Fibroblast of lung (primary cell): ENCODE data around the gene FAXC. TPM values are rescaled to one million over a fixed set of nuclear protein-coding genes. Genes with fewer than 3 reads are reported as not detected.

Experiments used
- DNase-seq, 2 donors: peaks; one replicate each; pipeline versions ENCODE4 v3.0.0 to v3.0.0-alpha.2; 2010; ENCODE audit warnings: low read depth in 2 of 2
- H2AFZ ChIP-seq: 2 replicates; pipeline ENCODE4 v1.5.1; 2012; ENCODE audit warnings: low read length, control low read depth, inconsistent platforms
- H3K27ac ChIP-seq: 2 replicates; pipeline ENCODE4 v1.5.1; 2011; ENCODE audit warnings: low read length, control low read depth; ENCODE audit not compliant: insufficient read depth
- H3K27me3 ChIP-seq: 2 replicates; pipeline ENCODE4 v1.5.1; 2011; ENCODE audit warnings: mild to moderate bottlenecking, low read length; ENCODE audit not compliant: control insufficient read depth, insufficient read depth
- H3K36me3 ChIP-seq: 2 replicates; pipeline ENCODE4 v1.5.1; 2011; ENCODE audit warnings: low read length; ENCODE audit not compliant: control insufficient read depth, insufficient read depth
- H3K4me1 ChIP-seq: 2 replicates; pipeline ENCODE4 v1.5.1; 2011; ENCODE audit warnings: low read length; ENCODE audit not compliant: control insufficient read depth, insufficient read depth; ENCODE audit errors: extremely low read depth
- H3K4me2 ChIP-seq: 2 replicates; pipeline ENCODE4 v1.5.1; 2011; ENCODE audit warnings: low read length, control low read depth; ENCODE audit not compliant: insufficient read depth; ENCODE audit errors: extremely low read depth
- H3K4me3 ChIP-seq, 4 experiments: fragments of 200-600 bp in 1 of 4; sonication (generic) in 1 of 4; replicated peaks in 1 of 4; 2 replicates each; pipeline ENCODE4 v1.5.1; 2011 to 2016; ENCODE audit warnings: low read length in 4 of 4, low read depth in 3 of 4, mild to moderate bottlenecking in 3 of 4, control low read depth in 2 of 4, inconsistent platforms in 1 of 4, mixed read lengths in 1 of 4; ENCODE audit not compliant: insufficient read depth in 1 of 4; ENCODE audit errors: control extremely low read depth in 1 of 4
- H3K79me2 ChIP-seq: 2 replicates; pipeline ENCODE4 v1.5.1; 2012; ENCODE audit warnings: mild to moderate bottlenecking, low read length, inconsistent platforms; ENCODE audit not compliant: control insufficient read depth, insufficient read depth
- H3K9ac ChIP-seq: 2 replicates; pipeline ENCODE4 v1.5.1; 2011; ENCODE audit warnings: mild to moderate bottlenecking, low read length, control low read depth; ENCODE audit not compliant: insufficient read depth
- H3K9me3 ChIP-seq: 2 replicates; pipeline ENCODE4 v1.5.1; 2012; ENCODE audit warnings: low read depth, low read length; ENCODE audit not compliant: control insufficient read depth, insufficient read depth
- H4K20me1 ChIP-seq: 2 replicates; pipeline ENCODE4 v1.5.1; 2011; ENCODE audit warnings: low read length; ENCODE audit not compliant: control insufficient read depth, insufficient read depth; ENCODE audit errors: extremely low read depth
- CTCF ChIP-seq, 2 donors: IDR thresholded peaks in 1 of 2; conservative IDR thresholded peaks in 1 of 2; 1 replicate in 1 of 2; 2 replicates in 1 of 2; pipeline ENCODE4 v1.5.1; 2011 to 2012; ENCODE audit warnings: low read length in 2 of 2, control low read depth in 1 of 2, inconsistent platforms in 1 of 2, low read depth in 1 of 2, mild to moderate bottlenecking in 1 of 2
- EZH2 ChIP-seq: IDR thresholded peaks from 2 replicates; pipeline ENCODE4 v1.5.1; 2012; ENCODE audit warnings: low read length, control low read depth, mild to moderate bottlenecking; ENCODE audit errors: missing control alignments
- polyA plus RNA-seq, 2 donors: library from polyadenylated mRNA; depleted of rRNA in 1 of 2; stranded (reverse) in 1 of 2; unstranded in 1 of 2; fragments of >200 nt; gene quantifications; 2 replicates each; pipeline ENCODE4 v1.2.1, GENCODE V29; 2011 to 2012; ENCODE audit warnings: missing spikeins in 1 of 2
- total RNA-seq: library from RNA; depleted of rRNA; stranded (reverse); fragments of >200 nt; gene quantifications from 2 replicates; pipeline ENCODE4 v1.2.1, GENCODE V29; 2014

The FAXC gene
- total and polyA plus RNA-seq, 2 donors (not counting 1 experiment from before 2014, with no cell fraction given): 0.17 to 2.7 TPM

- H3K9ac ChIP-seq: no peak overlapping the region
- DNase-seq: no peak
- no peaks in the 10 kb centered on the region for H3K36me3 ChIP-seq
- H4K20me1 ChIP-seq: no peaks in the 10 kb centered on the region
- H3K4me3 ChIP-seq: no peak overlapping the region
- no peak overlapping the region for H2AFZ ChIP-seq
- TF ChIP-seq EZH2: no peak
- TF ChIP-seq CTCF (conservative IDR thresholded peaks at IDR 0.05 in 1 of 2, IDR thresholded peaks at IDR 0.05 in 1 of 2; ENCODE audit: low read depth in 1 of 2, low read length in 2 of 2): no peak
- no peak overlapping the region for H3K4me2 ChIP-seq
- H3K4me1 ChIP-seq: no peaks in the 10 kb centered on the region
- H3K27ac ChIP-seq: no peak overlapping the region
- H3K9me3 ChIP-seq: no peaks in the 10 kb centered on the region
- H3K27me3 ChIP-seq: no peaks in the 10 kb centered on the region
- no peaks in the 10 kb centered on the region for H3K79me2 ChIP-seq
Observed at GRCh38 chr6:99346595-99346994, 2.9 kb downstream of the FAXC start.

GRCh38 chr6:99345164-99345563, 4.3 kb downstream of the FAXC start:
- H3K4me3 ChIP-seq: no peak overlapping the region
- H3K4me1 ChIP-seq: no peaks in the 10 kb centered on the region
- H3K9ac ChIP-seq: no peak overlapping the region
- no peak overlapping the region for H3K4me2 ChIP-seq
- DNase-seq: no peak
- H3K36me3 ChIP-seq: no peaks in the 10 kb centered on the region
- no peaks in the 10 kb centered on the region for H3K27me3 ChIP-seq
- H2AFZ ChIP-seq: no peak overlapping the region
- no peaks in the 10 kb centered on the region for H3K79me2 ChIP-seq
- H3K9me3 ChIP-seq: no peaks in the 10 kb centered on the region
- TF ChIP-seq CTCF (conservative IDR thresholded peaks at IDR 0.05 in 1 of 2, IDR thresholded peaks at IDR 0.05 in 1 of 2; ENCODE audit: low read depth in 1 of 2, low read length in 2 of 2) (no peak), EZH2 (no peak)
- no peaks in the 10 kb centered on the region for H4K20me1 ChIP-seq
- no peak overlapping the region for H3K27ac ChIP-seq

GRCh38 chr6:99344289-99344688, 5.2 kb downstream of the FAXC start:
- H3K4me3 ChIP-seq: no peak overlapping the region
- H3K9me3 ChIP-seq: no peaks in the 10 kb centered on the region
- H3K36me3 ChIP-seq: no peaks in the 10 kb centered on the region
- no peak overlapping the region for H3K27ac ChIP-seq
- H3K9ac ChIP-seq: no peak overlapping the region
- no peaks in the 10 kb centered on the region for H3K27me3 ChIP-seq
- no peak overlapping the region for H2AFZ ChIP-seq
- H3K4me2 ChIP-seq: no peak overlapping the region
- no peaks in the 10 kb centered on the region for H3K4me1 ChIP-seq
- H3K79me2 ChIP-seq: no peaks in the 10 kb centered on the region
- H4K20me1 ChIP-seq: no peaks in the 10 kb centered on the region
- DNase-seq: peak; percentile 38 to 79
- TF ChIP-seq EZH2: no peak
- no peak for TF ChIP-seq CTCF (conservative IDR thresholded peaks at IDR 0.05 in 1 of 2, IDR thresholded peaks at IDR 0.05 in 1 of 2; ENCODE audit: low read depth in 1 of 2, low read length in 2 of 2)
